B cell (primary cell): ENCODE results near the gene PTX4. TPM values are rescaled to one million over a fixed set of nuclear protein-coding genes. Genes with fewer than 3 reads are reported as not detected.

ENCODE experiments used
- ATAC-seq: fragments of 200-7000 bp; cut with Tn5 transposase; one replicate; pipeline ENCODE4 v1.10.0; 2021; ENCODE audit warnings: low read depth, mild to moderate bottlenecking, moderate number of reproducible peaks, moderate library complexity
- CTCF ChIA-PET: fragments of 350-600 bp; sonication (Branson Sonifier 250); formaldehyde crosslinking; loops from one replicate; lab custom pipeline; 2021; ENCODE audit warnings: antibody characterized with exemption, inconsistent platforms; lab: Charles Lee
- POLR2A ChIA-PET: fragments of 350-600 bp; sonication (Branson Sonifier 250); formaldehyde crosslinking; loops from one replicate; lab custom pipeline; 2021; ENCODE audit warnings: antibody characterized with exemption; lab: Charles Lee
- DNase-seq: peaks from one replicate; pipeline ENCODE4 v3.0.0; 2013
- H2AFZ ChIP-seq: 2 replicates; pipeline ENCODE4 v1.6.1; 2012; ENCODE audit warnings: mild to moderate bottlenecking, low read depth, low read length; ENCODE audit not compliant: insufficient read depth, poor library complexity, severe bottlenecking
- H3K27ac ChIP-seq, 2 donors: 1 replicate in 1 of 2; 2 replicates in 1 of 2; pipeline ENCODE4 v1.5.1; 2012 to 2013; ENCODE audit warnings: low read length in 2 of 2, mild to moderate bottlenecking in 2 of 2, moderate library complexity in 1 of 2
- H3K27me3 ChIP-seq, 4 experiments: fragments of 200-600 bp in 1 of 4; sonication (generic) in 1 of 4; replicated peaks in 1 of 4; 1 replicate in 2 of 4; 2 replicates in 2 of 4; pipeline versions ENCODE4 v1.6.1 to v1.7.0; 2013 to 2016; ENCODE audit warnings: low read length in 3 of 4, mild to moderate bottlenecking in 2 of 4, mixed read lengths in 1 of 4, moderate library complexity in 1 of 4; ENCODE audit not compliant: insufficient read depth in 4 of 4, control insufficient read depth in 3 of 4; ENCODE audit errors: control extremely low read depth in 1 of 4
- H3K36me3 ChIP-seq, 2 experiments: replicated peaks in 1 of 2; 1 replicate in 1 of 2; 2 replicates in 1 of 2; pipeline versions ENCODE4 v1.6.1 to v1.7.1; 2013; ENCODE audit warnings: low read length in 1 of 2; ENCODE audit not compliant: insufficient read depth in 2 of 2, control insufficient read depth in 1 of 2; ENCODE audit errors: control extremely low read depth in 1 of 2, extremely low read depth in 1 of 2
- H3K4me1 ChIP-seq, 2 donors: fragments of 200-600 bp in 1 of 2; sonication (generic) in 1 of 2; 1 replicate in 1 of 2; 2 replicates in 1 of 2; pipeline versions ENCODE4 v1.5.1 to v1.6.1; 2013 to 2017; ENCODE audit warnings: low read length in 2 of 2; ENCODE audit not compliant: control insufficient read depth in 2 of 2, insufficient read depth in 2 of 2
- H3K4me2 ChIP-seq: replicated peaks from 2 replicates; pipeline ENCODE3; 2012; ENCODE audit warnings: mild to moderate bottlenecking, low read depth, low read length; ENCODE audit not compliant: poor library complexity, severe bottlenecking
- H3K4me3 ChIP-seq, 5 experiments: fragments of 200-600 bp in 1 of 5; sonication (generic) in 1 of 5; 1 replicate in 3 of 5; 2 replicates in 2 of 5; pipeline versions ENCODE4 v1.5.1 to v1.7.0; 2011 to 2016; ENCODE audit warnings: low read length in 4 of 5, mild to moderate bottlenecking in 4 of 5, low read depth in 2 of 5, control low read depth in 1 of 5, moderate library complexity in 1 of 5; ENCODE audit not compliant: insufficient read depth in 1 of 5; ENCODE audit errors: control extremely low read depth in 1 of 5, extremely low read depth in 1 of 5
- H3K79me2 ChIP-seq: fragments of 200-600 bp; sonication (generic); one replicate; pipeline ENCODE4 v1.6.0; 2016; ENCODE audit warnings: low read length; ENCODE audit not compliant: control insufficient read depth, insufficient read depth
- H3K9ac ChIP-seq: fragments of 200-600 bp; sonication (generic); 2 replicates; pipeline ENCODE4 v1.6.1; 2017; ENCODE audit warnings: mild to moderate bottlenecking, low read length, moderate library complexity
- H3K9me3 ChIP-seq, 3 donors: one replicate each; pipeline versions ENCODE4 v1.6.1 to v1.7.1; 2013; ENCODE audit warnings: low read length in 2 of 3; ENCODE audit not compliant: control insufficient read depth in 2 of 3, insufficient read depth in 1 of 3; ENCODE audit errors: control extremely low read depth in 1 of 3
- H4K20me1 ChIP-seq: 2 replicates; pipeline ENCODE4 v1.6.0; 2012; ENCODE audit warnings: mild to moderate bottlenecking, low read length; ENCODE audit not compliant: insufficient read depth, control insufficient read depth, poor library complexity, severe bottlenecking
- H3K27ac Mint-ChIP-seq: one replicate; pipeline ENCODE4 v1.8.0; 2021; ENCODE audit warnings: mixed read lengths
- H3K27me3 Mint-ChIP-seq: one replicate; pipeline ENCODE4 v1.8.0; 2021; ENCODE audit warnings: mixed read lengths
- H3K4me1 Mint-ChIP-seq: one replicate; pipeline ENCODE4 v1.8.0; 2021; ENCODE audit warnings: mixed read lengths
- H3K4me3 Mint-ChIP-seq: one replicate; pipeline ENCODE4 v1.8.0; 2021; ENCODE audit warnings: mixed read lengths
- H3K9me3 Mint-ChIP-seq: one replicate; pipeline ENCODE4 v1.8.0; 2022; ENCODE audit warnings: mixed read lengths; ENCODE audit not compliant: insufficient read depth
- CTCF ChIP-seq: fragments of 200-600 bp; IDR thresholded peaks from one replicate; pipeline ENCODE4 v1.8.0; 2022; ENCODE audit warnings: antibody characterized with exemption, mild to moderate bottlenecking
- EZH2 ChIP-seq: IDR thresholded peaks from 2 replicates; pipeline ENCODE4 v1.6.1; 2012; ENCODE audit warnings: borderline replicate concordance, low read depth, mild to moderate bottlenecking, moderate library complexity, low read length; ENCODE audit not compliant: insufficient read depth, poor library complexity, severe bottlenecking
- WGBS: methylation state at CpG from one replicate; pipeline ENCODE4 v1.1.5; 2013; ENCODE audit warnings: missing lambda C conversion rate; ENCODE audit not compliant: insufficient coverage; 5-methylcytosine and 5-hydroxymethylcytosine counted together
- intact Hi-C: fragments of 100-400 bp; cut with micrococcal nuclease; formaldehyde crosslinking; loops from one replicate; pipeline ENCODE4 v1.10.0; 2022
- polyA plus RNA-seq: library from polyadenylated mRNA; depleted of rRNA; stranded (reverse); fragments of >200 nt; gene quantifications from 2 replicates; pipeline ENCODE4 v1.2.3, GENCODE V29; 2012
- total RNA-seq, 2 donors: library from RNA; stranded (reverse); fragments of 120-200 nt in 1 of 2; gene quantifications; 1 replicate in 1 of 2; 2 replicates in 1 of 2; pipeline versions ENCODE4 v1.2.3 to v1.2.4, GENCODE V29; 2013 to 2022

The PTX4 gene
- total and polyA plus RNA-seq, 2 donors (not counting 1 experiment from before 2014, with no cell fraction given) = 0.33 TPM; not detected in 1

- H3K27me3 Mint-ChIP-seq = no peaks in the 10 kb centered on the region
- H3K9me3 Mint-ChIP-seq = no peaks in the 10 kb centered on the region
- TF ChIP-seq CTCF (no peak), EZH2 (no peak)
- DNase-seq (no peak), ATAC-seq (no peak)
- no peak overlapping the region for H3K9ac ChIP-seq
- H3K4me1 Mint-ChIP-seq = no peaks in the 10 kb centered on the region
- H3K36me3 ChIP-seq = peaks cover 0 to 19% of the 10 kb centered on the region in 2 experiments
- no peak overlapping the region for H2AFZ ChIP-seq
- no peaks in the 10 kb centered on the region for H4K20me1 ChIP-seq
- peaks cover 0 to 15% (median 7%) of the 10 kb centered on the region in 3 donors for H3K9me3 ChIP-seq
- no peak overlapping the region for H3K4me3 ChIP-seq
- H3K27ac ChIP-seq = no peak overlapping the region
- ChIA-PET POLR2A (no interaction called here), CTCF (no interaction called here)
- H3K4me2 ChIP-seq = no peak overlapping the region
- H3K4me3 Mint-ChIP-seq = no peak overlapping the region
- 96% methylated on average over 10 of the region's 10 CpGs for WGBS
- H3K4me1 ChIP-seq = no peaks in the 10 kb centered on the region
- H3K27ac Mint-ChIP-seq = no peak overlapping the region
- no peaks in the 10 kb centered on the region for H3K27me3 ChIP-seq
- H3K79me2 ChIP-seq = no peaks in the 10 kb centered on the region
- intact Hi-C loops = no loop called here
These were observed 21.5 kb upstream of the PTX4 start for GRCh38 chr16:1510272-1510671.

- Mint-ChIP-seq H3K4me3 (no peak overlapping the region), H3K9me3 (no peaks in the 10 kb centered on the region), H3K27ac (no peak overlapping the region), H3K27me3 (no peaks in the 10 kb centered on the region), H3K4me1 (no peaks in the 10 kb centered on the region)
- Histone ChIP-seq H3K79me2 (no peaks in the 10 kb centered on the region), H4K20me1 (no peaks in the 10 kb centered on the region), H3K9ac (no peak overlapping the region), H3K27me3 (no peaks in the 10 kb centered on the region), H3K9me3 (peaks cover 0 to 12% (median 4%) of the 10 kb centered on the region in 3 donors), H3K4me2 (no peak overlapping the region), H3K4me3 (no peak overlapping the region), H3K36me3 (peaks cover 0 to 19% of the 10 kb centered on the region in 2 experiments), H3K4me1 (no peaks in the 10 kb centered on the region), H2AFZ (no peak overlapping the region), H3K27ac (no peak overlapping the region)
- ChIA-PET CTCF (no interaction called here), POLR2A (no interaction called here)
- no peak for ATAC-seq
- DNase-seq = no peak
- 91% methylated on average over 42 of the region's 44 CpGs for WGBS
- intact Hi-C loops = no loop called here
- no peak for TF ChIP-seq CTCF
- no peak for TF ChIP-seq EZH2
These were observed 20.8 kb upstream of the PTX4 start for GRCh38 chr16:1509307-1510221.
